ENCODE data around the gene AP4E1. TPM values are rescaled to one million over a fixed set of nuclear protein-coding genes. Genes with fewer than 3 reads are reported as not detected.
A peak's percentile ranks its signal among the peaks of the same experiment; 100 is the strongest.
"Not testable (repeated sequence)": the region's sequence is repeated elsewhere in the genome, so short reads cannot be mapped to it uniquely, and the experiment has no call there.

The AP4E1 gene
- total and polyA plus RNA-seq, 5 donors, result 2.5 to 10.6 (median 7.1) TPM

DNA sequence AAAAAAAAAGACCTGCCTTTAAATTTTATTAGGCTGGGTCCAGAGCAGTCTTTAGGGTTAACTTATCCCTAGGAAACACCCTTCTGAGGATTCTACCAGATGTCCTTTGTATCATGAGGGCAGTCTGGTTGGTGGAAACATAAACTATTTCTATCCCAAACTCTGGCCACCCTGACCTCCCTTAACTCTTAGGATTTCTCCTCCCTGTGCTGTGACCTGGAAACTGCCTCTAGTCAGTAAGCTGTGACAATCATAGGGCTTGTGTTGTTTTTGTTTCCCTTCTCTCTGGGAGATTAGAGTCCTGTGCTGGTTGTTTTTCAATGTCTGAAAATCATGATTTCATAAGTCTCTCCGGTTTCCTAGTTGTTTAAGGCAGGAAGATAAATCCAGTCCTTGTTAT, 108.1 kb downstream of the AP4E1 start:
- WGBS, result 55% methylated on average over 1 of the region's 1 CpG
- H3K27me3 ChIP-seq (ENCODE audit: control insufficient read depth, insufficient read depth), result no peaks in the 10 kb centered on the region
- H3K9me3 ChIP-seq (ENCODE audit: control insufficient read depth, low read length), result no peaks in the 10 kb centered on the region
- intact Hi-C loops (cut with DNase I), result no loop called here
- ATAC-seq, result peak; percentile 68 to 93
- H3K4me1 ChIP-seq (ENCODE audit: control insufficient read depth, insufficient read depth, low read length), result no peaks in the 10 kb centered on the region
- H3K4me3 ChIP-seq (ENCODE audit: low read length), result no peak overlapping the region
- no peak overlapping the region for H3K27ac ChIP-seq (ENCODE audit: low read length)
- DNase-seq, result no peak

DNA sequence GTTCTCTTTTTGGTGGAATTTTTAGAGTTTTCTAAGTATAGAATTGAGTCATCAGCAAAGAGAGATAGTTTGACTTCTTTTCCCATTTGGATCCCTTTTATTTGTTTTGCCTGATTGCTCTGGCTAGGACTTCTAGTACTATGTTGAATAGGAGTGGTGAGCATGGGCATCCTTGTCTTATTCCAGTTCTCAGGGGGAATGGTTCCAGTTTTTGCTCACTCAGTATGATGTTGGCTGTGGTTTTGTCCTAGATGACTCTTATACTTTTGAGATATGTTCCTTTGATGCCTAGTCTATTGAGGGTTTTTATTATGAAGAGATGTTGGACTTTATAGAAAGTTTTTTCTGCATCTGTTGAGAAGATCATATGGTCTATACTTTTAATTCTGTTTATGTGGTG, 113.7 kb downstream of the AP4E1 start:
- no peak for DNase-seq
- no peaks in the 10 kb centered on the region for H3K4me1 ChIP-seq (ENCODE audit: control insufficient read depth, insufficient read depth, low read length)
- H3K27me3 ChIP-seq (ENCODE audit: control insufficient read depth, insufficient read depth), result no peaks in the 10 kb centered on the region
- H3K27ac ChIP-seq (ENCODE audit: low read length), result no peak overlapping the region
- intact Hi-C loops (cut with DNase I), result no loop called here
- no peaks in the 10 kb centered on the region for H3K9me3 ChIP-seq (ENCODE audit: control insufficient read depth, low read length)
- no peak overlapping the region for H3K4me3 ChIP-seq (ENCODE audit: low read length)
- no peak for ATAC-seq

DNA sequence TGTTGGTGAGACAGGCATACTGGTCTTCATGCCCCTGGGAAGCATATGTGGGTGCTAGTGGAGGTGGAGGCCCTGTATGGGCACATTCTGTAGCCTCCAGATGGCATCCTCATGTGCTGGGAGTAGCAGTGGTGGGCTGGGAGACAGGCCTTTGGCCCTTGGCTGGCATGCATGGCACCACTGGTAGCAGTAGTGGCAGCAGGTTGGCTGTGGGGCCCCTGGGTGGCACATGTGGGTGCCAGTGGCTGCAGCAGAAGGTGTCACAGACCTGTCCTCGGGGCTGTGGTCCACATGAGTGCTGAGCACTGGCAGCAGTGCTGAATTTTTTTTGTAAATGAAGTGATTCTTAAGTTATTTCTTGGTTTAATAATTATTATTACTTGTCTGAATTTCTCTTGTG, 115.0 kb downstream of the AP4E1 start:
- 97% methylated on average over 1 of the region's 1 CpG for WGBS
- peak in 1 of 2 donors; percentile 31 for ATAC-seq
- H3K9me3 ChIP-seq (ENCODE audit: control insufficient read depth, low read length), result no peaks in the 10 kb centered on the region
- intact Hi-C loops (cut with DNase I), result no loop called here
- no peak overlapping the region for H3K27ac ChIP-seq (ENCODE audit: low read length)
- no peaks in the 10 kb centered on the region for H3K4me1 ChIP-seq (ENCODE audit: control insufficient read depth, insufficient read depth, low read length)
- H3K27me3 ChIP-seq (ENCODE audit: control insufficient read depth, insufficient read depth), result no peaks in the 10 kb centered on the region
- H3K4me3 ChIP-seq (ENCODE audit: low read length), result no peak overlapping the region
- peak in 1 of 3 donors; percentile 25 for DNase-seq

DNA sequence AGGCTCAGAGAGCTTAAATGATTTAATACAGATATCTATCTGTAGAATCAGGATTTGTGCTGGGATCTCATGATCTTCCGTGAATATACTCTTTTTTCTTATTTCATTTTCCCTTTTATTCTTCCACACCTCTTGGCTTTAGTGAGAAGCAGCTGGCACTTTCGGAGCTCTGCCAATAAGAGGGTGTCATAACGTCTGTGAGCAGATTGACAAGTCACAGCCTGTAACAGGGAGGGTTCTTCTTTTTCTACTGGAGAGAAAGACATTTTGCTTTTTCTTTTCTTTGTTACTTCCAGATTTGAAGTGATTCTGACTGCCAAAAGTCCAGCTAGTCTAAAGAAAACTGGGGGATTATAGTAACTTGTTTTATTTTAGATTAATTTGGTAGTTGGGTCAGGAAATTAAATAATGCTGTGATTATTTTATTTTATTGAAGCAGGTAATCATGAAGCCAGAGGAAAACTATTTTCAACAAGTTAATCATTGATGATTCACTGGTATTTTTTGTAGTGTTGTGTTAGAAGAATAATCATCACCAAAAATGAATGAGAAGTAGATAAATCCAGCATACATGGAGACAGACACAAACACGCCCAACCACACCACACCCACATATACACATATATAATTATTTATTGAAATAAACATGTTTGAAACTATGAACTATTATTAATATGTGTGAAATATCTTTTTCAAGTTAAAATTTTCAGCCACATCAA, 116.4 kb downstream of the AP4E1 start:
- DNase-seq, result peak in 1 of 3 donors; percentile 41
- ATAC-seq, result peak; percentile 41 to 61
- Histone ChIP-seq H3K27ac (ENCODE audit: low read length) (no peak overlapping the region), H3K9me3 (ENCODE audit: control insufficient read depth, low read length) (no peaks in the 10 kb centered on the region), H3K27me3 (ENCODE audit: control insufficient read depth, insufficient read depth) (no peaks in the 10 kb centered on the region), H3K4me3 (ENCODE audit: low read length) (no peak overlapping the region), H3K4me1 (ENCODE audit: control insufficient read depth, insufficient read depth, low read length) (no peaks in the 10 kb centered on the region)
- 45% methylated on average over 4 of the region's 4 CpGs for WGBS
- intact Hi-C loops (cut with DNase I), result no loop called here

GRCh38 chr15:51025454-51025846, 117.0 kb downstream of the AP4E1 start:
- DNase-seq (no peak), ATAC-seq (no peak)
- H3K4me3 ChIP-seq (ENCODE audit: low read length), result no peak overlapping the region
- WGBS, result 83% methylated on average over 3 of the region's 3 CpGs
- H3K9me3 ChIP-seq (ENCODE audit: control insufficient read depth, low read length), result no peaks in the 10 kb centered on the region
- H3K27ac ChIP-seq (ENCODE audit: low read length), result no peak overlapping the region
- intact Hi-C loops (cut with DNase I), result no loop called here
- no peaks in the 10 kb centered on the region for H3K27me3 ChIP-seq (ENCODE audit: control insufficient read depth, insufficient read depth)
- peaks cover 2% of the 10 kb centered on the region for H3K4me1 ChIP-seq (ENCODE audit: control insufficient read depth, insufficient read depth, low read length)

GRCh38 chr15:51030649-51031316, 122.3 kb downstream of the AP4E1 start:
- DNase-seq, result no peak
- no peak overlapping the region for H3K27ac ChIP-seq (ENCODE audit: low read length)
- intact Hi-C loops (cut with DNase I), result no loop called here

DNA sequence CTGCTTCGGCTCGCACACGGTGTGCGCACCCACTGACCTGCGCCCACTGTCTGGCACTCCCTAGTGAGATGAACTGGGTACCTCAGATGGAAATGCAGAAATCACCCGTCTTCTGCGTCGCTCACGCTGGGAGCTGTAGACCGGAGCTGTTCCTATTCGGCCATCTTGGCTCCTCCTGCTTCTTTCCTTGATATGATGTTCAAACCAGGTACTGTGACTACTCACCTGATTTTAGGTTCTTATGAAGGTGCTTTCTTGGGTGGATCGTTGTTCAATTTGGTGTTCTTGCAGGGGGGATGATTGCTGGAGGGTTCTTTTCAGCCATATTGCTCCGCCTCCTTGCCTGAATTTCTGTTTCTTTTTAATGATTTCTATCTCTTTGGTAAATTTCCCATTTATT, 129.0 kb downstream of the AP4E1 start:
- DNase-seq; H3K27ac ChIP-seq (ENCODE audit: low read length); H3K27me3 ChIP-seq (ENCODE audit: control insufficient read depth, insufficient read depth); ATAC-seq; H3K4me3 ChIP-seq (ENCODE audit: low read length); H3K9me3 ChIP-seq (ENCODE audit: control insufficient read depth, low read length); intact Hi-C loops (cut with DNase I); H3K4me1 ChIP-seq (ENCODE audit: control insufficient read depth, insufficient read depth, low read length): not testable (repeated sequence)
- 97% methylated on average over 13 of the region's 13 CpGs for WGBS

More at GRCh38 chr15:51030649-51031316, 122.3 kb downstream of the AP4E1 start:
- Histone ChIP-seq H3K9me3 (ENCODE audit: control insufficient read depth, low read length) (no peaks in the 10 kb centered on the region), H3K4me1 (ENCODE audit: control insufficient read depth, insufficient read depth, low read length) (peaks cover 4% of the 10 kb centered on the region), H3K4me3 (ENCODE audit: low read length) (no peak overlapping the region), H3K27me3 (ENCODE audit: control insufficient read depth, insufficient read depth) (no peaks in the 10 kb centered on the region)
- ATAC-seq, result no peak
- WGBS, result 86% methylated on average over 6 of the region's 6 CpGs

GRCh38 chr15:51038162-51038973, 129.9 kb downstream of the AP4E1 start:
- H3K4me3 ChIP-seq (ENCODE audit: low read length), result no peak overlapping the region
- intact Hi-C loops (cut with DNase I), result no loop called here
- DNase-seq (no peak), ATAC-seq (no peak)
- H3K9me3 ChIP-seq (ENCODE audit: control insufficient read depth, low read length), result no peaks in the 10 kb centered on the region
- H3K27ac ChIP-seq (ENCODE audit: low read length), result no peak overlapping the region
- 90% methylated on average over 7 of the region's 7 CpGs for WGBS
- H3K4me1 ChIP-seq (ENCODE audit: control insufficient read depth, insufficient read depth, low read length), result no peaks in the 10 kb centered on the region
- H3K27me3 ChIP-seq (ENCODE audit: control insufficient read depth, insufficient read depth), result no peaks in the 10 kb centered on the region

DNA sequence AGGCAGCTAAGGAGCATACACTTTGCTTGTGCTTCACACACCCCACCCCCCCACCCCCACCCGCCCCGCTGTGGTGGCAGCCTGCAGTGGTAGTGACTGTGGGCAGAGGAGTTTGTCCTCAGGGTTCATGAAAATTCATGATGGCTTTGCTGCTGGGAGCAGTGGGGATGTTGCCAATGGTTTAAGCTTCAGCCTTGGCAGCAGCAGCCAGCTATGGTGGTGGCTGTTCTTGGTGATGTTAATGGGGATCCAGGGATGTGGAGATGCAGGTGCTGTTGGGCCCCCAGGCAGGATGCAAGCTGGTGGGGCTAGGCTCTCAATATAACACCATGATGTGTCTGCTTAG, 130.5 kb downstream of the AP4E1 start:
- WGBS, result 91% methylated on average over 2 of the region's 2 CpGs
- DNase-seq, result no peak
- intact Hi-C loops (cut with DNase I), result no loop called here

GRCh38 chr15:51044037-51044727, 135.7 kb downstream of the AP4E1 start:
- intact Hi-C loops (cut with DNase I), result no loop called here
- H3K4me3 ChIP-seq (ENCODE audit: low read length), result no peak overlapping the region
- ATAC-seq (no peak), DNase-seq (no peak)
- H3K9me3 ChIP-seq (ENCODE audit: control insufficient read depth, low read length), result no peaks in the 10 kb centered on the region
- H3K4me1 ChIP-seq (ENCODE audit: control insufficient read depth, insufficient read depth, low read length), result peaks cover 6% of the 10 kb centered on the region
- no peak overlapping the region for H3K27ac ChIP-seq (ENCODE audit: low read length)
- 52% methylated on average over 4 of the region's 4 CpGs for WGBS
- no peaks in the 10 kb centered on the region for H3K27me3 ChIP-seq (ENCODE audit: control insufficient read depth, insufficient read depth)

More for the DNA sequence above, 130.5 kb downstream of the AP4E1 start:
- Histone ChIP-seq H3K27me3 (ENCODE audit: control insufficient read depth, insufficient read depth) (no peaks in the 10 kb centered on the region), H3K4me1 (ENCODE audit: control insufficient read depth, insufficient read depth, low read length) (no peaks in the 10 kb centered on the region), H3K27ac (ENCODE audit: low read length) (no peak overlapping the region), H3K4me3 (ENCODE audit: low read length) (no peak overlapping the region), H3K9me3 (ENCODE audit: control insufficient read depth, low read length) (no peaks in the 10 kb centered on the region)
- no peak for ATAC-seq

DNA sequence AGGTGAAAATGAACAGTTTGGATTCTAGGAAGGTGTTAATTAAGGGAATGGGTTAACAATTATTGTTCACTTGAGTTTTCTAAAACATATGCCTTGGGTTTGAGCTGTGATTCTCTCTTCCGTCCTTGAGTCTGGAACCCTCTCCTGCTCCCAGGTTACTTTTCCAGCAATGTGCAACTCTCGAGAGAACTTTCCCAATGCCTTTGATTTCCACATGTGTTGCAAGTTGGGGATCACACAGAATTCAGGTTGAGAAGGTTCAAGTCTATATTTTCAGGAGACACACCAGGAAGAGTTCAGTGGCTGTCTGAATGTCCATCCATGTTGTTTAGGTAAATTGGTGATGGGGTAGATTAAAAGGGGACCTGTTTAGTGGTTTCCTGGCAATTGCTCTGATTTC, 137.5 kb downstream of the AP4E1 start:
- DNase-seq (no peak), ATAC-seq (no peak)
- intact Hi-C loops (cut with DNase I), result no loop called here
- Histone ChIP-seq H3K4me1 (ENCODE audit: control insufficient read depth, insufficient read depth, low read length) (peaks cover 6% of the 10 kb centered on the region), H3K27ac (ENCODE audit: low read length) (no peak overlapping the region), H3K9me3 (ENCODE audit: control insufficient read depth, low read length) (no peaks in the 10 kb centered on the region), H3K27me3 (ENCODE audit: control insufficient read depth, insufficient read depth) (no peaks in the 10 kb centered on the region), H3K4me3 (ENCODE audit: low read length) (no peak overlapping the region)
- WGBS, result 94% methylated on average over 2 of the region's 2 CpGs

Measured in right cardiac atrium (tissue), 5 donors.